AG04449 (cell line): Measurements from ENCODE around the gene AANAT.

Experiments
- CTCF ChIA-PET: fragments of 350-600 bp; formaldehyde crosslinking; extraction: SDS; loops from one replicate; lab custom pipeline; 2021; ENCODE audit warnings: antibody characterized with exemption; lab: Yijun Ruan, JAX
- POLR2A ChIA-PET: fragments of 400-600, 350-600 bp; formaldehyde crosslinking; extraction: SDS; loops from one replicate; lab custom pipeline; 2020; ENCODE audit warnings: antibody characterized with exemption, inconsistent platforms; lab: Yijun Ruan, JAX
- DNase-seq: peaks from one replicate; pipeline ENCODE4 v3.0.0-alpha.2; 2010; ENCODE audit warnings: low read depth, low spot score
- H3K4me3 ChIP-seq: 2 replicates; pipeline ENCODE4 v1.5.1; 2011; ENCODE audit warnings: low read depth, mild to moderate bottlenecking, control low read depth, low read length
- CTCF ChIP-seq: IDR thresholded peaks from one replicate; pipeline ENCODE4 v1.5.1; 2011; ENCODE audit warnings: mild to moderate bottlenecking, moderate library complexity, low read length, control low read depth, inconsistent platforms; ENCODE audit not compliant: insufficient read depth; ENCODE audit errors: missing control alignments

The AANAT gene

GRCh38 chr17:76433693-76434092 is 33.7 kb upstream of the AANAT start:
- ChIA-PET POLR2A (interaction anchor here (0.7 kb wide), 1 partner anchor 144 kb away, joined by 3 read pairs; no protein-coding TSS in a partner anchor), CTCF (no interaction called here)
- no peak overlapping the region for H3K4me3 ChIP-seq
- TF ChIP-seq CTCF, result no peak
- DNase-seq, result no peak

DNA sequence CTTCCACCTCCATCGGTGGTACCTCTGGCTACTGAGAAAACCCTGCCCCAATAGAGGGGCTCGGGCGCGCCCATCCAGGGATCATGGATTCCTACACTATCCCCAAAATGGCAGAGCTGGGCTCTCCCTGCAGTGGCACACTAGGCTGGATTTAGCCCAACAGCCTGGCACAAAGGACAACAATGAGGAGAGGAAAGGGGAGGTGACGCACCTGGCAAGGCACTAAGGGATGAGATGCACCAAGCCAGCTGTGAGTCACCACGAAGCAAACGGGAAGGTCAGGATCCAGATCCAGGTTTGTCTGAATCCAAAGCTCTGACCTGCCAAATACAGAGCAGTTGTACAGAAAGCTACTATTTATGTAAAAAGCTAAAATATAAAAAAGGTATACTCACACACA is 32.5 kb upstream of the AANAT start:
- H3K4me3 ChIP-seq, result no peak overlapping the region
- POLR2A ChIA-PET, result no interaction called here
- DNase-seq, result no peak
- CTCF ChIA-PET, result interaction anchor here (0.9 to 2.5 kb wide), 8 partner anchors 8 to 49 kb away, joined by 3 to 8 read pairs (median 6); partner anchors contain the start of gene SPHK1
- no peak for TF ChIP-seq CTCF

- H3K4me3 ChIP-seq, result no peak overlapping the region
- ChIA-PET CTCF (interaction anchor here (0.6 to 2.5 kb wide), 7 partner anchors 13 to 50 kb away, joined by 3 to 8 read pairs (median 5); partner anchors contain the start of gene SPHK1), POLR2A (no interaction called here)
- DNase-seq, result no peak
- no peak for TF ChIP-seq CTCF
Measured at GRCh38 chr17:76435751-76436150, 31.7 kb upstream of the AANAT start.

- no peak for TF ChIP-seq CTCF
- CTCF ChIA-PET, result interaction anchor here (1.0 to 2.5 kb wide), 7 partner anchors 11 to 37 kb away, joined by 3 to 8 read pairs (median 3); no protein-coding TSS in a partner anchor
- POLR2A ChIA-PET, result no interaction called here
- no peak overlapping the region for H3K4me3 ChIP-seq
- DNase-seq, result no peak
Measured at GRCh38 chr17:76437467-76438402, 29.7 kb upstream of the AANAT start.

DNA sequence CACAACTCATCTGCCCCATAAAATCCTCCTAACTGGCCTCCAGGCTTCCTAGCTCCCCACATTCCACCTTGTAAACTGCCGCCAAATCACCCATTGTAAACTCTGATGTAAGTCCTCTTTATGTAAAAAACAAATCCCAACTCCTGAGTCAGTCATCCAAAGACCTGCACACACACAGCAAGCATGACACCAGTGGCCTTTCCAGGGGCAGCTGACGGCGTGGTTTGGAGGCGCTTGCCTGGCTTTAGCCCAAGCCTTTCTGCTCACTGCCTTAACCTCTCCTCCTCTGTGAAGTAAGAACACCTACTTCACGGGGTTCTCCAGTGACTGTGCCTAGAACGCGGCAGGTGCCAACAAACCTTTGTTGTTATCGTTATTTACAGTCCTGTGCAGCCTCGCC is 28.5 kb upstream of the AANAT start:
- CTCF ChIA-PET, result interaction anchor here (1.1 to 1.9 kb wide), 6 partner anchors 12 to 135 kb away, joined by 3 to 5 read pairs (median 3); no protein-coding TSS in a partner anchor
- no peak overlapping the region for H3K4me3 ChIP-seq
- DNase-seq, result no peak
- TF ChIP-seq CTCF, result no peak
- POLR2A ChIA-PET, result no interaction called here
